Lung (tissue), 12 donors: ENCODE results near the gene CXCL8. TPM values are rescaled to one million over a fixed set of nuclear protein-coding genes. Genes with fewer than 3 reads are reported as not detected.

Experiments
- ATAC-seq: fragments of 200-7000 bp; cut with Tn5 transposase; one replicate; pipeline ENCODE4 v1.9.1; 2020; ENCODE audit warnings: moderate number of reproducible peaks; ENCODE audit not compliant: insufficient read depth, low FRiP score
- DNase-seq, 3 donors: peaks; one replicate each; pipeline ENCODE4 v3.0.0-alpha.2; 2013 to 2017
- H3K27ac ChIP-seq, 2 donors: one replicate each; pipeline ENCODE4 v1.5.1; 2013; ENCODE audit warnings: mild to moderate bottlenecking in 2 of 2, moderate library complexity in 2 of 2, control low read depth in 1 of 2, inconsistent platforms in 1 of 2, low read depth in 1 of 2, low read length in 1 of 2
- H3K27me3 ChIP-seq, 3 donors: one replicate each; pipeline ENCODE4 v1.5.1; 2013; ENCODE audit warnings: low read length in 2 of 3; ENCODE audit not compliant: control insufficient read depth in 3 of 3, insufficient read depth in 3 of 3
- H3K36me3 ChIP-seq, 4 donors: one replicate each; pipeline ENCODE4 v1.5.1; 2013; ENCODE audit warnings: low read length in 4 of 4, mild to moderate bottlenecking in 1 of 4, moderate library complexity in 1 of 4; ENCODE audit not compliant: control insufficient read depth in 4 of 4, insufficient read depth in 4 of 4
- H3K4me1 ChIP-seq, 5 donors: one replicate each; pipeline ENCODE4 v1.5.1; 2013; ENCODE audit warnings: low read length in 5 of 5, mild to moderate bottlenecking in 2 of 5, moderate library complexity in 1 of 5; ENCODE audit not compliant: control insufficient read depth in 5 of 5, insufficient read depth in 5 of 5
- H3K4me3 ChIP-seq: one replicate; pipeline ENCODE4 v1.5.1; 2013; ENCODE audit warnings: mild to moderate bottlenecking, control low read depth, moderate library complexity
- H3K9ac ChIP-seq, 2 donors: one replicate each; pipeline ENCODE4 v1.5.1; 2013; ENCODE audit warnings: low read length in 2 of 2, control low read depth in 1 of 2; ENCODE audit not compliant: insufficient read depth in 1 of 2
- H3K9me3 ChIP-seq, 4 donors: one replicate each; pipeline ENCODE4 v1.5.1; 2013; ENCODE audit warnings: low read length in 3 of 4, mild to moderate bottlenecking in 1 of 4, moderate library complexity in 1 of 4; ENCODE audit not compliant: control insufficient read depth in 4 of 4, insufficient read depth in 3 of 4
- CTCF ChIP-seq: IDR thresholded peaks from 2 replicates; pipeline ENCODE4 v1.5.1; 2012; ENCODE audit warnings: mild to moderate bottlenecking; ENCODE audit errors: control extremely low read depth, extremely low read depth
- WGBS, 2 donors: extraction: QIAGEN DNeasy Blood & Tissue Kit; methylation state at CpG; one replicate each; pipeline ENCODE4 v1.1.7; 2013; 5-methylcytosine and 5-hydroxymethylcytosine counted together
- polyA plus RNA-seq, 2 donors: library from polyadenylated mRNA; stranded (reverse); fragments of 200-250 nt; gene quantifications; one replicate each; pipeline ENCODE4 v1.2.1, GENCODE V29; 2013
- total RNA-seq, 2 donors: library from RNA; depleted of rRNA in 1 of 2; stranded (reverse); fragments of >200 nt in 1 of 2; gene quantifications; one replicate each; pipeline ENCODE4 v1.2.1, GENCODE V29; 2014 to 2021
- donor health status: control.
- donor health status: control.
- donor health status: Bipolar disorder and iron deficiency.
- donor health status: healthy.
- donor health status: DM: yes; HTN: yes; CAD: no.

The CXCL8 gene
- total and polyA plus RNA-seq, 4 donors, result 33.8 to 501 (median 68.9) TPM

GRCh38 chr4:73723023-73723422 is 17.3 kb upstream of the CXCL8 start:
- Histone ChIP-seq H3K9ac (no peak overlapping the region), H3K9me3 (no peaks in the 10 kb centered on the region), H3K36me3 (no peaks in the 10 kb centered on the region), H3K4me1 (peaks cover 0 to 2% (median 0%) of the 10 kb centered on the region in 5 donors), H3K27ac (no peak overlapping the region), H3K27me3 (no peaks in the 10 kb centered on the region), H3K4me3 (no peak overlapping the region)
- ATAC-seq, result no peak
- 61 to 79% methylated on average over 4 of the region's 4 CpGs for whole genome bisulfite sequencing, 2 donors
- TF ChIP-seq CTCF, result no peak
- no peak for DNase-seq

GRCh38 chr4:73723928-73724327 is 16.4 kb upstream of the CXCL8 start:
- no peaks in the 10 kb centered on the region for H3K36me3 ChIP-seq
- no peak for DNase-seq

DNA sequence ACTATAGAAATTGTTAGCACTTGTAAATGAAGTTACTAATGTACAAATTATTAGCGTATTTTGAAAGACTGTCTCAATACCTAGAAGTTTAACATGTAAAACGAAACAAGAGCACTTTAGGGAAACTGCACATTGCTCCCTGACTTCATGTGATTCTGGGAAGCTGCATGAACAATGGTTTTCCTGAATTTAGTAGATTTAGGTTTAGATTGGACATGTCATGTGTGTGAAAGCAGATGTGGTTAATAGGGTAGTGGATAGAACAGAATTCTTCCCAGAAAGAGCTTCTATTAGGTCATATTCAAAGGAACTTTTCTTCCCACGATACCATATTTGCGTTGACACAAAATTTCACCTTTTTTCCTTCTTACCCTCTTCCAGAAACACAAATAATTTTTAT is 14.9 kb upstream of the CXCL8 start:
- DNase-seq (no peak), ATAC-seq (no peak)
- H3K36me3 ChIP-seq, result no peaks in the 10 kb centered on the region
- WGBS, 2 donors, result 90 to 93% methylated on average over 4 of the region's 4 CpGs
- no peaks in the 10 kb centered on the region for H3K9me3 ChIP-seq
- H3K4me3 ChIP-seq, result no peak overlapping the region
- H3K27me3 ChIP-seq, result no peaks in the 10 kb centered on the region
- H3K4me1 ChIP-seq, result peaks cover 0 to 4% (median 0%) of the 10 kb centered on the region in 5 donors
- no peak overlapping the region for H3K9ac ChIP-seq
- H3K27ac ChIP-seq, result no peak overlapping the region
- no peak for TF ChIP-seq CTCF

More at GRCh38 chr4:73723928-73724327, 16.4 kb upstream of the CXCL8 start:
- Histone ChIP-seq H3K9ac (no peak overlapping the region), H3K27ac (no peak overlapping the region), H3K9me3 (no peaks in the 10 kb centered on the region), H3K27me3 (no peaks in the 10 kb centered on the region), H3K4me1 (peaks cover 0 to 4% (median 0%) of the 10 kb centered on the region in 5 donors), H3K4me3 (no peak overlapping the region)
- TF ChIP-seq CTCF, result no peak
- ATAC-seq, result no peak
- WGBS, 2 donors, result 92 to 99% methylated on average over 6 of the region's 6 CpGs

GRCh38 chr4:73725985-73726384 is 14.4 kb upstream of the CXCL8 start:
- Histone ChIP-seq H3K4me3 (no peak overlapping the region), H3K27me3 (no peaks in the 10 kb centered on the region), H3K36me3 (no peaks in the 10 kb centered on the region), H3K4me1 (peaks cover 0 to 4% (median 0%) of the 10 kb centered on the region in 5 donors), H3K9me3 (no peaks in the 10 kb centered on the region), H3K27ac (no peak overlapping the region), H3K9ac (no peak overlapping the region)
- DNase-seq (no peak), ATAC-seq (no peak)
- TF ChIP-seq CTCF, result no peak
- 40 to 72% methylated on average over 1 of the region's 1 CpG for WGBS, 2 donors
